B cell (primary cell): ENCODE results near the gene NOC2L. TPM values are rescaled to one million over a fixed set of nuclear protein-coding genes. Genes with fewer than 3 reads are reported as not detected.

Source experiments
- ATAC-seq: fragments of 200-7000 bp; cut with Tn5 transposase; one replicate; pipeline ENCODE4 v1.10.0; 2021; ENCODE audit warnings: low read depth, mild to moderate bottlenecking, moderate number of reproducible peaks, moderate library complexity
- CTCF ChIA-PET: fragments of 350-600 bp; sonication (Branson Sonifier 250); formaldehyde crosslinking; loops from one replicate; lab custom pipeline; 2021; ENCODE audit warnings: antibody characterized with exemption, inconsistent platforms; lab: Charles Lee
- POLR2A ChIA-PET: fragments of 350-600 bp; sonication (Branson Sonifier 250); formaldehyde crosslinking; loops from one replicate; lab custom pipeline; 2021; ENCODE audit warnings: antibody characterized with exemption; lab: Charles Lee
- DNase-seq: peaks from one replicate; pipeline ENCODE4 v3.0.0; 2013
- H2AFZ ChIP-seq: 2 replicates; pipeline ENCODE4 v1.6.1; 2012; ENCODE audit warnings: mild to moderate bottlenecking, low read depth, low read length; ENCODE audit not compliant: insufficient read depth, poor library complexity, severe bottlenecking
- H3K27ac ChIP-seq, 2 donors: 1 replicate in 1 of 2; 2 replicates in 1 of 2; pipeline ENCODE4 v1.5.1; 2012 to 2013; ENCODE audit warnings: low read length in 2 of 2, mild to moderate bottlenecking in 2 of 2, moderate library complexity in 1 of 2
- H3K27me3 ChIP-seq, 4 experiments: fragments of 200-600 bp in 1 of 4; sonication (generic) in 1 of 4; replicated peaks in 1 of 4; 1 replicate in 2 of 4; 2 replicates in 2 of 4; pipeline versions ENCODE4 v1.6.1 to v1.7.0; 2013 to 2016; ENCODE audit warnings: low read length in 3 of 4, mild to moderate bottlenecking in 2 of 4, mixed read lengths in 1 of 4, moderate library complexity in 1 of 4; ENCODE audit not compliant: insufficient read depth in 4 of 4, control insufficient read depth in 3 of 4; ENCODE audit errors: control extremely low read depth in 1 of 4
- H3K36me3 ChIP-seq, 2 experiments: replicated peaks in 1 of 2; 1 replicate in 1 of 2; 2 replicates in 1 of 2; pipeline versions ENCODE4 v1.6.1 to v1.7.1; 2013; ENCODE audit warnings: low read length in 1 of 2; ENCODE audit not compliant: insufficient read depth in 2 of 2, control insufficient read depth in 1 of 2; ENCODE audit errors: control extremely low read depth in 1 of 2, extremely low read depth in 1 of 2
- H3K4me1 ChIP-seq, 2 donors: fragments of 200-600 bp in 1 of 2; sonication (generic) in 1 of 2; 1 replicate in 1 of 2; 2 replicates in 1 of 2; pipeline versions ENCODE4 v1.5.1 to v1.6.1; 2013 to 2017; ENCODE audit warnings: low read length in 2 of 2; ENCODE audit not compliant: control insufficient read depth in 2 of 2, insufficient read depth in 2 of 2
- H3K4me2 ChIP-seq: replicated peaks from 2 replicates; pipeline ENCODE3; 2012; ENCODE audit warnings: mild to moderate bottlenecking, low read depth, low read length; ENCODE audit not compliant: poor library complexity, severe bottlenecking
- H3K4me3 ChIP-seq, 5 experiments: fragments of 200-600 bp in 1 of 5; sonication (generic) in 1 of 5; 1 replicate in 3 of 5; 2 replicates in 2 of 5; pipeline versions ENCODE4 v1.5.1 to v1.7.0; 2011 to 2016; ENCODE audit warnings: low read length in 4 of 5, mild to moderate bottlenecking in 4 of 5, low read depth in 2 of 5, control low read depth in 1 of 5, moderate library complexity in 1 of 5; ENCODE audit not compliant: insufficient read depth in 1 of 5; ENCODE audit errors: control extremely low read depth in 1 of 5, extremely low read depth in 1 of 5
- H3K79me2 ChIP-seq: fragments of 200-600 bp; sonication (generic); one replicate; pipeline ENCODE4 v1.6.0; 2016; ENCODE audit warnings: low read length; ENCODE audit not compliant: control insufficient read depth, insufficient read depth
- H3K9ac ChIP-seq: fragments of 200-600 bp; sonication (generic); 2 replicates; pipeline ENCODE4 v1.6.1; 2017; ENCODE audit warnings: mild to moderate bottlenecking, low read length, moderate library complexity
- H3K9me3 ChIP-seq, 3 donors: one replicate each; pipeline versions ENCODE4 v1.6.1 to v1.7.1; 2013; ENCODE audit warnings: low read length in 2 of 3; ENCODE audit not compliant: control insufficient read depth in 2 of 3, insufficient read depth in 1 of 3; ENCODE audit errors: control extremely low read depth in 1 of 3
- H4K20me1 ChIP-seq: 2 replicates; pipeline ENCODE4 v1.6.0; 2012; ENCODE audit warnings: mild to moderate bottlenecking, low read length; ENCODE audit not compliant: insufficient read depth, control insufficient read depth, poor library complexity, severe bottlenecking
- H3K27ac Mint-ChIP-seq: one replicate; pipeline ENCODE4 v1.8.0; 2021; ENCODE audit warnings: mixed read lengths
- H3K27me3 Mint-ChIP-seq: one replicate; pipeline ENCODE4 v1.8.0; 2021; ENCODE audit warnings: mixed read lengths
- H3K4me1 Mint-ChIP-seq: one replicate; pipeline ENCODE4 v1.8.0; 2021; ENCODE audit warnings: mixed read lengths
- H3K4me3 Mint-ChIP-seq: one replicate; pipeline ENCODE4 v1.8.0; 2021; ENCODE audit warnings: mixed read lengths
- H3K9me3 Mint-ChIP-seq: one replicate; pipeline ENCODE4 v1.8.0; 2022; ENCODE audit warnings: mixed read lengths; ENCODE audit not compliant: insufficient read depth
- CTCF ChIP-seq: fragments of 200-600 bp; IDR thresholded peaks from one replicate; pipeline ENCODE4 v1.8.0; 2022; ENCODE audit warnings: antibody characterized with exemption, mild to moderate bottlenecking
- EZH2 ChIP-seq: IDR thresholded peaks from 2 replicates; pipeline ENCODE4 v1.6.1; 2012; ENCODE audit warnings: borderline replicate concordance, low read depth, mild to moderate bottlenecking, moderate library complexity, low read length; ENCODE audit not compliant: insufficient read depth, poor library complexity, severe bottlenecking
- WGBS: methylation state at CpG from one replicate; pipeline ENCODE4 v1.1.5; 2013; ENCODE audit warnings: missing lambda C conversion rate; ENCODE audit not compliant: insufficient coverage; 5-methylcytosine and 5-hydroxymethylcytosine counted together
- intact Hi-C: fragments of 100-400 bp; cut with micrococcal nuclease; formaldehyde crosslinking; loops from one replicate; pipeline ENCODE4 v1.10.0; 2022
- polyA plus RNA-seq: library from polyadenylated mRNA; depleted of rRNA; stranded (reverse); fragments of >200 nt; gene quantifications from 2 replicates; pipeline ENCODE4 v1.2.3, GENCODE V29; 2012
- total RNA-seq, 2 donors: library from RNA; stranded (reverse); fragments of 120-200 nt in 1 of 2; gene quantifications; 1 replicate in 1 of 2; 2 replicates in 1 of 2; pipeline versions ENCODE4 v1.2.3 to v1.2.4, GENCODE V29; 2013 to 2022

Gene NOC2L
- total and polyA plus RNA-seq, 2 donors (not counting 1 experiment from before 2014, with no cell fraction given), result 48.0 to 64.1 TPM

GRCh38 chr1:985126-985525 lies 26.1 kb upstream of the NOC2L start:
- H3K4me3 ChIP-seq, result no peak overlapping the region
- H3K27ac ChIP-seq, result no peak overlapping the region
- H3K4me1 Mint-ChIP-seq, result no peaks in the 10 kb centered on the region
- WGBS, result 75% methylated on average over 13 of the region's 13 CpGs
- peaks cover 0 to 3% of the 10 kb centered on the region in 2 donors for H3K4me1 ChIP-seq
- no peak overlapping the region for H3K9ac ChIP-seq
- intact Hi-C loops, result loop anchor here (2.0 kb wide), 1 partner anchor 306 kb away; no protein-coding TSS in a partner anchor
- no peak for DNase-seq
- H3K36me3 ChIP-seq, result no peaks in the 10 kb centered on the region
- H3K27me3 ChIP-seq, result peaks cover 0 to 22% (median 0%) of the 10 kb centered on the region in 4 experiments
- H3K4me3 Mint-ChIP-seq, result no peak overlapping the region
- CTCF ChIA-PET, result interaction anchor here (0.7 to 3.8 kb wide), 21 partner anchors 9 to 456 kb away, joined by 3 to 32 read pairs (median 6); partner anchors contain the start of genes HES4, ISG15 and PLEKHN1
- TF ChIP-seq EZH2 (no peak), CTCF (no peak)
- H3K9me3 ChIP-seq, result no peaks in the 10 kb centered on the region
- POLR2A ChIA-PET, result no interaction called here
- no peak for ATAC-seq
- H3K27me3 Mint-ChIP-seq, result peaks cover 43% of the 10 kb centered on the region
- no peaks in the 10 kb centered on the region for H3K79me2 ChIP-seq
- no peaks in the 10 kb centered on the region for H4K20me1 ChIP-seq
- H3K9me3 Mint-ChIP-seq, result no peaks in the 10 kb centered on the region
- no peak overlapping the region for H3K27ac Mint-ChIP-seq
- no peak overlapping the region for H3K4me2 ChIP-seq
- H2AFZ ChIP-seq, result no peak overlapping the region

- intact Hi-C loops, result loop anchor here (2.0 kb wide), 1 partner anchor 306 kb away; no protein-coding TSS in a partner anchor
Observed at GRCh38 chr1:984476-984814, 25.4 kb upstream of the NOC2L start.

More at GRCh38 chr1:984476-984814, 25.4 kb upstream of the NOC2L start:
- peak overlapping the region; percentile 33 for H3K4me2 ChIP-seq
- CTCF ChIA-PET, result interaction anchor here (0.7 to 3.8 kb wide), 22 partner anchors 9 to 456 kb away, joined by 3 to 32 read pairs (median 6); partner anchors contain the start of genes CCNL2, HES4, ISG15 and PLEKHN1
- TF ChIP-seq CTCF (peak; percentile 68), EZH2 (no peak)
- no peak overlapping the region for H3K4me3 ChIP-seq
- DNase-seq (no peak), ATAC-seq (no peak)
- Mint-ChIP-seq H3K4me3 (no peak overlapping the region), H3K4me1 (no peaks in the 10 kb centered on the region), H3K27ac (no peak overlapping the region), H3K27me3 (peaks cover 38% of the 10 kb centered on the region), H3K9me3 (no peaks in the 10 kb centered on the region)
- no peak overlapping the region for H3K9ac ChIP-seq
- H3K79me2 ChIP-seq, result no peaks in the 10 kb centered on the region
- peaks cover 0 to 22% (median 0%) of the 10 kb centered on the region in 4 experiments for H3K27me3 ChIP-seq
- no peaks in the 10 kb centered on the region for H3K36me3 ChIP-seq
- H3K27ac ChIP-seq, result no peak overlapping the region
- H3K9me3 ChIP-seq, result no peaks in the 10 kb centered on the region
- POLR2A ChIA-PET, result no interaction called here
- peaks cover 0 to 3% of the 10 kb centered on the region in 2 donors for H3K4me1 ChIP-seq
- H2AFZ ChIP-seq, result no peak overlapping the region
- H4K20me1 ChIP-seq, result no peaks in the 10 kb centered on the region
- 17% methylated on average over 2 of the region's 12 CpGs for WGBS
